Spleen (tissue), 7 donors: ENCODE results near the gene CHPF.

Experiments used
- CTCF ChIP-seq, 11 experiments: fragments of 200-600 bp in 7 of 11; fragments of 450-650 bp in 4 of 11; sonication (generic) in 4 of 11; IDR thresholded peaks in 8 of 11; conservative IDR thresholded peaks in 3 of 11; 1 replicate in 7 of 11; 2 replicates in 4 of 11; pipeline versions ENCODE4 v1.4.0 to v1.8.0; 2016 to 2021; ENCODE audit warnings: antibody characterized with exemption in 11 of 11, inconsistent platforms in 4 of 11, mild to moderate bottlenecking in 1 of 11
- POLR2A ChIP-seq, 3 donors: fragments of 450-650 bp; IDR thresholded peaks; one replicate each; pipeline ENCODE4 v1.5.1; 2017; ENCODE audit warnings: antibody characterized with exemption in 3 of 3, mild to moderate bottlenecking in 1 of 3
- POLR2AphosphoS5 ChIP-seq, 3 donors: sonication (generic); formaldehyde crosslinking; IDR thresholded peaks; one replicate each; pipeline ENCODE4 v1.5.1; 2017; ENCODE audit warnings: antibody characterized with exemption in 3 of 3
- donor health status: DM: no; HTN: no; CAD: no; lungs with moderate emphysema.
- donor health status: DM: no; HTN: no; CAD: no.
- donor health status: DM: no; HTN: no; CAD: no.

GRCh38 chr2:219508971-219509779 is 34.4 kb downstream of the CHPF start:
- TF ChIP-seq POLR2AphosphoS5 (IDR thresholded peaks at IDR 0.05): peak in 1 of 3 donors; percentile 2
- TF ChIP-seq CTCF (IDR thresholded peaks at IDR 0.05 in 8 of 11, conservative IDR thresholded peaks at IDR 0.05 in 3 of 11): no peak
- TF ChIP-seq POLR2A (IDR thresholded peaks at IDR 0.05): no peak
